A549 treated with CpdA at 1 μM for 4 hours (cell line): ENCODE measurements around the gene ZCCHC18. TPM values are rescaled to one million over a fixed set of nuclear protein-coding genes. Genes with fewer than 3 reads are reported as not detected.

Source experiments
- total RNA-seq: library from RNA; stranded (reverse); fragments of 200-300 nt; extraction: Qiagen RNA extraction; gene quantifications from 5 replicates; pipeline ENCODE4 v1.2.3, GENCODE V29; 2022; ENCODE audit warnings: low read depth

Gene ZCCHC18
- total RNA-seq = 0.13 to 0.31 TPM (median 0.21 TPM) in 4 of 5 replicates, not detected in the other

GRCh38 chrX:104112326-104112951, at the start of gene ZCCHC18:
ZCCHC18 (plus strand) TSS chrX:104112523; CDS start chrX:104114112, 1,589 bp downstream.

GRCh38 chrX:104075778-104076445, 36.4 kb upstream of the ZCCHC18 start, which contains the start of gene TMSB15C:
TMSB15C (minus strand) TSS chrX:104076236.

GRCh38 chrX:104156630-104157529, 44.6 kb downstream of the ZCCHC18 start, which contains the start of gene SLC25A53:
SLC25A53 (minus strand) TSS chrX:104157009; CDS start chrX:104105257, 51,752 bp downstream.

Other genes with a start within 250 kb of the ZCCHC18 start
- gene TMSB15B, start 149.9 kb upstream of the ZCCHC18 start, total RNA-seq = 4.3 to 8.0 TPM (median 5.9 TPM) in 5 replicates
- not detected in 5 replicates for gene H2BW1, start 98.8 kb upstream of the ZCCHC18 start, total RNA-seq
- gene H2BW2, start 72.6 kb upstream of the ZCCHC18 start, total RNA-seq = not detected in 5 replicates
- gene TMSB15C, start 36.3 kb upstream of the ZCCHC18 start, total RNA-seq = 0.13 to 0.34 TPM (median 0.26 TPM) in 5 replicates
- gene SLC25A53, start 44.5 kb downstream of the ZCCHC18 start, total RNA-seq = 3.7 to 5.0 TPM (median 4.5 TPM) in 5 replicates
- 13.9 to 17.8 TPM (median 16.7 TPM) in 5 replicates for gene FAM199X, start 53.9 kb downstream of the ZCCHC18 start, total RNA-seq
- 0.09 TPM in 1 of 5 replicates, not detected in the others for gene ESX1, start 142.4 kb downstream of the ZCCHC18 start, total RNA-seq